Astrocyte (in vitro differentiated cells and primary cell): ENCODE results near the gene SAA4. TPM values are rescaled to one million over a fixed set of nuclear protein-coding genes. Genes with fewer than 3 reads are reported as not detected.
A peak's percentile ranks its signal among the peaks of the same experiment; 100 is the strongest.
"Not testable (repeated sequence)": the region's sequence is repeated elsewhere in the genome, so short reads cannot be mapped to it uniquely, and the experiment has no call there.

Experiments
- DNase-seq: peaks from one replicate; pipeline ENCODE4 v3.0.0-alpha.2; 2010; ENCODE audit warnings: low read depth
- FAIRE-seq: peaks from 2 replicates; lab custom pipeline; 2011; peaks lifted over from hg19 to GRCh38; lab: Jason Lieb, UNC
- H2AFZ ChIP-seq: 2 replicates; pipeline ENCODE4 v1.6.0; 2012; ENCODE audit warnings: low read depth, low read length, inconsistent platforms
- H3K27ac ChIP-seq: 2 replicates; pipeline ENCODE4 v1.5.1; 2011; ENCODE audit warnings: low read depth, low read length, inconsistent platforms
- H3K27me3 ChIP-seq: 2 replicates; pipeline ENCODE4 v1.6.0; 2011; ENCODE audit warnings: low read length, inconsistent platforms; ENCODE audit not compliant: insufficient read depth
- H3K36me3 ChIP-seq: 2 replicates; pipeline ENCODE4 v1.5.1; 2011; ENCODE audit warnings: low read length, inconsistent platforms; ENCODE audit not compliant: insufficient read depth
- H3K4me1 ChIP-seq: 2 replicates; pipeline ENCODE4 v1.5.1; 2011; ENCODE audit warnings: low read length, inconsistent platforms; ENCODE audit not compliant: insufficient read depth
- H3K4me2 ChIP-seq: 2 replicates; pipeline ENCODE4 v1.6.0; 2012; ENCODE audit warnings: low read length, inconsistent platforms
- H3K4me3 ChIP-seq: 2 replicates; pipeline ENCODE4 v1.5.1; 2011; ENCODE audit warnings: low read depth, mild to moderate bottlenecking, low read length, inconsistent platforms; ENCODE audit not compliant: insufficient read depth
- H3K79me2 ChIP-seq: 2 replicates; pipeline ENCODE4 v1.6.0; 2012; ENCODE audit warnings: mild to moderate bottlenecking, low read length, inconsistent platforms; ENCODE audit not compliant: insufficient read depth
- H3K9ac ChIP-seq: 2 replicates; pipeline ENCODE4 v1.6.0; 2012; ENCODE audit warnings: mild to moderate bottlenecking, low read length, inconsistent platforms
- H3K9me3 ChIP-seq: 2 replicates; pipeline ENCODE4 v1.5.1; 2012; ENCODE audit warnings: low read depth, mild to moderate bottlenecking, low read length, inconsistent platforms; ENCODE audit not compliant: insufficient read depth
- H4K20me1 ChIP-seq: 2 replicates; pipeline ENCODE4 v1.6.0; 2012; ENCODE audit warnings: low read length, inconsistent platforms; ENCODE audit not compliant: insufficient read depth
- H3K27ac Mint-ChIP-seq: one replicate; pipeline ENCODE4 v1.8.0; 2021; ENCODE audit warnings: mild to moderate bottlenecking, mixed read lengths; ENCODE audit not compliant: unreplicated experiment
- H3K27me3 Mint-ChIP-seq: one replicate; pipeline ENCODE4 v1.8.0; 2021; ENCODE audit warnings: low read depth, mixed read lengths; ENCODE audit not compliant: unreplicated experiment
- H3K36me3 Mint-ChIP-seq: one replicate; pipeline ENCODE4 v1.8.0; 2021; ENCODE audit warnings: low read depth, mixed read lengths; ENCODE audit not compliant: unreplicated experiment
- H3K4me1 Mint-ChIP-seq: one replicate; pipeline ENCODE4 v1.8.0; 2021; ENCODE audit warnings: low read depth, mixed read lengths; ENCODE audit not compliant: unreplicated experiment
- H3K4me3 Mint-ChIP-seq: one replicate; pipeline ENCODE4 v1.8.0; 2021; ENCODE audit warnings: mild to moderate bottlenecking, moderate library complexity, mixed read lengths; ENCODE audit not compliant: unreplicated experiment
- H3K9me3 Mint-ChIP-seq: one replicate; pipeline ENCODE4 v1.8.0; 2021; ENCODE audit warnings: mild to moderate bottlenecking, mixed read lengths; ENCODE audit not compliant: unreplicated experiment
- CTCF ChIP-seq: IDR thresholded peaks from 2 replicates; pipeline ENCODE4 v1.5.1; 2011; ENCODE audit warnings: low read depth, mild to moderate bottlenecking, inconsistent platforms, low read length, moderate library complexity; ENCODE audit not compliant: insufficient read depth
- EZH2 ChIP-seq: IDR thresholded peaks from 2 replicates; pipeline ENCODE4 v1.6.1; 2012; ENCODE audit warnings: mild to moderate bottlenecking, low read length, inconsistent platforms; ENCODE audit not compliant: insufficient read depth
- total RNA-seq: library from RNA; stranded (reverse); gene quantifications from 2 replicates; pipeline ENCODE4 v1.2.1, GENCODE V29; 2021

Gene SAA4
- total RNA-seq, 1 donor from 2014 or later: not detected

GRCh38 chr11:18265949-18266348 lies 29.3 kb upstream of the SAA4 start, which contains the start of gene SAA1:
TSS of gene SAA1 (plus strand) at chr11:18266264. CDS start at chr11:18266888, 624 bp downstream.
- no peaks in the 10 kb centered on the region for H3K27me3 ChIP-seq
- H3K36me3 ChIP-seq: no peaks in the 10 kb centered on the region
- H3K4me3 ChIP-seq: no peak within 1 kb of the TSS
- no peak within 1 kb of the TSS for H3K27ac ChIP-seq
- no peaks in the 10 kb centered on the region for H3K9me3 ChIP-seq
- H2AFZ ChIP-seq: no peak within 1 kb of the TSS
- FAIRE-seq (no peak), DNase-seq (no peak)
- Mint-ChIP-seq H3K36me3 (no peaks in the 10 kb centered on the region), H3K4me3 (no peak within 1 kb of the TSS), H3K27ac (no peak within 1 kb of the TSS), H3K27me3 (peaks cover 4% of the 10 kb centered on the region), H3K9me3 (no peaks in the 10 kb centered on the region), H3K4me1 (no peaks in the 10 kb centered on the region)
- H3K9ac ChIP-seq: no peak within 1 kb of the TSS
- no peak for TF ChIP-seq CTCF
- no peak for TF ChIP-seq EZH2
- no peaks in the 10 kb centered on the region for H3K4me1 ChIP-seq
- H3K79me2 ChIP-seq: no peaks in the 10 kb centered on the region
- no peak within 1 kb of the TSS for H3K4me2 ChIP-seq
- no peaks in the 10 kb centered on the region for H4K20me1 ChIP-seq

- no peaks in the 10 kb centered on the region for H4K20me1 ChIP-seq
- peaks cover 4% of the 10 kb centered on the region for H3K27me3 Mint-ChIP-seq
- no peak overlapping the region for H2AFZ ChIP-seq
- DNase-seq (no peak), FAIRE-seq (no peak)
- H3K4me3 ChIP-seq: no peak overlapping the region
- no peaks in the 10 kb centered on the region for H3K36me3 Mint-ChIP-seq
- no peaks in the 10 kb centered on the region for H3K9me3 ChIP-seq
- no peaks in the 10 kb centered on the region for H3K4me1 Mint-ChIP-seq
- no peak for TF ChIP-seq CTCF
- TF ChIP-seq EZH2: no peak
- no peaks in the 10 kb centered on the region for H3K27me3 ChIP-seq
- H3K9me3 Mint-ChIP-seq: no peaks in the 10 kb centered on the region
- no peak overlapping the region for H3K4me2 ChIP-seq
- H3K4me3 Mint-ChIP-seq: no peak overlapping the region
- H3K9ac ChIP-seq: no peak overlapping the region
- no peaks in the 10 kb centered on the region for H3K79me2 ChIP-seq
- no peak overlapping the region for H3K27ac Mint-ChIP-seq
- H3K4me1 ChIP-seq: no peaks in the 10 kb centered on the region
- no peak overlapping the region for H3K27ac ChIP-seq
- no peaks in the 10 kb centered on the region for H3K36me3 ChIP-seq
These were observed 28.3 kb upstream of the SAA4 start for GRCh38 chr11:18264677-18265555.

- Histone ChIP-seq H4K20me1 (no peaks in the 10 kb centered on the region), H3K4me2 (no peak overlapping the region), H2AFZ (no peak overlapping the region), H3K9ac (no peak overlapping the region), H3K4me1 (no peaks in the 10 kb centered on the region), H3K27ac (no peak overlapping the region), H3K36me3 (no peaks in the 10 kb centered on the region), H3K4me3 (no peak overlapping the region), H3K9me3 (no peaks in the 10 kb centered on the region), H3K79me2 (no peaks in the 10 kb centered on the region), H3K27me3 (no peaks in the 10 kb centered on the region)
- no peak overlapping the region for H3K4me3 Mint-ChIP-seq
- no peak for FAIRE-seq
- no peaks in the 10 kb centered on the region for H3K9me3 Mint-ChIP-seq
- H3K27ac Mint-ChIP-seq: no peak overlapping the region
- peaks cover 2% of the 10 kb centered on the region for H3K27me3 Mint-ChIP-seq
- no peak for DNase-seq
- no peaks in the 10 kb centered on the region for H3K36me3 Mint-ChIP-seq
- no peak for TF ChIP-seq CTCF
- TF ChIP-seq EZH2: no peak
- H3K4me1 Mint-ChIP-seq: no peaks in the 10 kb centered on the region
These were observed 27.4 kb upstream of the SAA4 start for GRCh38 chr11:18264035-18264434.

- DNase-seq: peak; percentile 9
- H3K36me3 Mint-ChIP-seq, H3K27ac ChIP-seq, H3K4me3 Mint-ChIP-seq, H2AFZ ChIP-seq, H3K9ac ChIP-seq, H3K4me1 Mint-ChIP-seq, FAIRE-seq, H3K9me3 ChIP-seq, H3K9me3 Mint-ChIP-seq, H3K27me3 Mint-ChIP-seq, H3K4me3 ChIP-seq, H4K20me1 ChIP-seq, H3K4me2 ChIP-seq, H3K36me3 ChIP-seq, H3K4me1 ChIP-seq, H3K27me3 ChIP-seq, H3K27ac Mint-ChIP-seq, H3K79me2 ChIP-seq: not testable (repeated sequence)
These were observed 26.2 kb upstream of the SAA4 start for GRCh38 chr11:18262681-18263350.
